ENCODE measurements around the gene C1orf210. TPM values are rescaled to one million over a fixed set of nuclear protein-coding genes. Genes with fewer than 3 reads are reported as not detected.

The C1orf210 gene
- polyA plus RNA-seq, 1 experiment: not detected

GRCh38 chr1:43272576-43273571 lies 12.5 kb downstream of the C1orf210 start:
- TF ChIP-seq CTCF (IDR thresholded peaks at IDR 0.05; ENCODE audit: low read depth, low read length): no peak
- ChIA-PET POLR2A (no interaction called here), CTCF (no interaction called here)
- Histone ChIP-seq H3K4me3 (ENCODE audit: low read depth, low read length) (no peak overlapping the region), H3K9me3 (ENCODE audit: control insufficient read depth, insufficient read depth, low read length) (no peaks in the 10 kb centered on the region; the same call in 1 of the 2 replicates), H3K27ac (ENCODE audit: low read depth, low read length) (no peak overlapping the region), H3K27me3 (ENCODE audit: control insufficient read depth, insufficient read depth, low read length) (peaks cover 16% of the 10 kb centered on the region)
- no peak for DNase-seq (ENCODE audit: low read depth, low spot score)

- no peaks in the 10 kb centered on the region; the same call in 1 of the 2 replicates for H3K9me3 ChIP-seq (ENCODE audit: control insufficient read depth, insufficient read depth, low read length)
- ChIA-PET CTCF (no interaction called here), POLR2A (no interaction called here)
- peaks cover 11% of the 10 kb centered on the region for H3K27me3 ChIP-seq (ENCODE audit: control insufficient read depth, insufficient read depth, low read length)
- TF ChIP-seq CTCF (IDR thresholded peaks at IDR 0.05; ENCODE audit: low read depth, low read length): no peak
- H3K27ac ChIP-seq (ENCODE audit: low read depth, low read length): no peak overlapping the region
- DNase-seq (ENCODE audit: low read depth, low spot score): no peak
- no peak overlapping the region for H3K4me3 ChIP-seq (ENCODE audit: low read depth, low read length)
Measured at GRCh38 chr1:43272161-43272560, 13.2 kb downstream of the C1orf210 start.

- ChIA-PET POLR2A (no interaction called here), CTCF (no interaction called here)
- no peak overlapping the region for H3K27ac ChIP-seq (ENCODE audit: low read depth, low read length)
- H3K4me3 ChIP-seq (ENCODE audit: low read depth, low read length): no peak overlapping the region
- H3K27me3 ChIP-seq (ENCODE audit: control insufficient read depth, insufficient read depth, low read length): peaks cover 9% of the 10 kb centered on the region
- no peak for TF ChIP-seq CTCF (IDR thresholded peaks at IDR 0.05; ENCODE audit: low read depth, low read length)
- no peaks in the 10 kb centered on the region; the same call in 1 of the 2 replicates for H3K9me3 ChIP-seq (ENCODE audit: control insufficient read depth, insufficient read depth, low read length)
- no peak for DNase-seq (ENCODE audit: low read depth, low spot score)
Measured at GRCh38 chr1:43271186-43272118, 13.9 kb downstream of the C1orf210 start.

- Histone ChIP-seq H3K9me3 (ENCODE audit: control insufficient read depth, insufficient read depth, low read length) (no peaks in the 10 kb centered on the region; the same call in 1 of the 2 replicates), H3K27me3 (ENCODE audit: control insufficient read depth, insufficient read depth, low read length) (peaks cover 9% of the 10 kb centered on the region), H3K4me3 (ENCODE audit: low read depth, low read length) (no peak overlapping the region), H3K27ac (ENCODE audit: low read depth, low read length) (no peak overlapping the region)
- ChIA-PET POLR2A (no interaction called here), CTCF (no interaction called here)
- TF ChIP-seq CTCF (IDR thresholded peaks at IDR 0.05; ENCODE audit: low read depth, low read length): no peak
- DNase-seq (ENCODE audit: low read depth, low spot score): no peak
Measured at GRCh38 chr1:43270421-43271095, 14.8 kb downstream of the C1orf210 start.

All from AG04450 (cell line).